ENCODE data around the gene TNFAIP2. TPM values are rescaled to one million over a fixed set of nuclear protein-coding genes. Genes with fewer than 3 reads are reported as not detected.

TNFAIP2 gene
- total RNA-seq, 1 experiment from 2014 or later, result 8.1 TPM

DNA sequence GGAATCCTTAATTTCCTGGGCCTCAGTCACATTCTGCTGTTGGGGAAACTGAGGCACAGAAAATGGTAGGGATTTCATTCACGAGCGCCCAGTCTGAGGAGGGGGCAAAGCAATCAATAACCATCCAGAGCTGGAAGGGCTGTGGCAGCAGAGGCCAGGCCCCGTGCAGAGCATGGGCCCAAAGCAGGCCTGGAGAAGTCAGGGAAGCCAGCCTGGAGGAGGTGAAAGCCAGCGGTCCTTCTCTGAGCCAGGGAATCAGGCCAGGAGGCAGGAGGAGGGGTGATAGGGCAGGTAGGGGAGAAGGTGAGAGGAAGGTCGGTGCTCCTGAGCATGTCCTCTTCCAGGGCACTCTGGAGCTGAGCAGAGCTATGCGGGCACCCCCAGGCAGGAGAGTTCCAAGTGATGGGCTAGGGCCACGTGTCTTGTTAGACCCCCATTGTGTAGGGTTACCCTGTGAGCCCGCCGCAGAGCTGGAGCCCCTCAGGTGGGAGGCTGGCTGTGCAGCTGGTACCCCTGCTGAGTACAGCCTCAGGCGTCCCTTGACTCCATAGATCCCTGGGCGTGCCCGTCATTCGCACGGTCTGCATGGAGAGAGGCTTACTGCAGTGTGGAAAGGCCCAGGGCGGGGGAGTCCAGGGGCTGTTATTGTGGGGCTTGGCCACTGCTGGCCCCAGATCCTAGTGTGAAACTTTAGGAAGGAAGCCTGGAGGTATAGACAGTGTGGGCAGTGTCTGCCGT is 4.8 kb downstream of the TNFAIP2 start:
- Mint-ChIP-seq H3K4me1 (ENCODE audit: low read depth, unreplicated experiment) (peaks cover 6% of the 10 kb centered on the region), H3K27me3 (ENCODE audit: insufficient read depth, unreplicated experiment) (no peaks in the 10 kb centered on the region), H3K4me3 (ENCODE audit: unreplicated experiment) (no peak overlapping the region), H3K36me3 (ENCODE audit: insufficient read depth, unreplicated experiment) (no peaks in the 10 kb centered on the region), H3K27ac (ENCODE audit: unreplicated experiment) (no peak overlapping the region), H3K9me3 (ENCODE audit: unreplicated experiment) (no peaks in the 10 kb centered on the region)
- Histone ChIP-seq H3K27me3 (replicated peaks; ENCODE audit: control insufficient read depth, insufficient read depth, low read length) (no peaks in the 10 kb centered on the region), H3K9me3 (no peaks in the 10 kb centered on the region), H3K4me1 (peaks cover 7% of the 10 kb centered on the region), H3K4me3 (ENCODE audit: low read depth, low read length) (no peak overlapping the region), H3K36me3 (ENCODE audit: control insufficient read depth, insufficient read depth, low read length) (no peaks in the 10 kb centered on the region)
- no TSS peak for BruUV-seq (replicated peaks)
- intact Hi-C loops (cut with micrococcal nuclease; ENCODE audit: unreplicated experiment), result loop anchor here (5.0 kb wide), 1 partner anchor 59 kb away; no protein-coding TSS in a partner anchor
- CTCF ChIA-PET, result interaction anchor here (0.6 to 3.1 kb wide), 6 partner anchors 15 to 1776 kb away, joined by 3 to 26 read pairs (median 7); no protein-coding TSS in a partner anchor
- POLR2A ChIA-PET, result no interaction called here
- TF ChIP-seq, protein P1, sequence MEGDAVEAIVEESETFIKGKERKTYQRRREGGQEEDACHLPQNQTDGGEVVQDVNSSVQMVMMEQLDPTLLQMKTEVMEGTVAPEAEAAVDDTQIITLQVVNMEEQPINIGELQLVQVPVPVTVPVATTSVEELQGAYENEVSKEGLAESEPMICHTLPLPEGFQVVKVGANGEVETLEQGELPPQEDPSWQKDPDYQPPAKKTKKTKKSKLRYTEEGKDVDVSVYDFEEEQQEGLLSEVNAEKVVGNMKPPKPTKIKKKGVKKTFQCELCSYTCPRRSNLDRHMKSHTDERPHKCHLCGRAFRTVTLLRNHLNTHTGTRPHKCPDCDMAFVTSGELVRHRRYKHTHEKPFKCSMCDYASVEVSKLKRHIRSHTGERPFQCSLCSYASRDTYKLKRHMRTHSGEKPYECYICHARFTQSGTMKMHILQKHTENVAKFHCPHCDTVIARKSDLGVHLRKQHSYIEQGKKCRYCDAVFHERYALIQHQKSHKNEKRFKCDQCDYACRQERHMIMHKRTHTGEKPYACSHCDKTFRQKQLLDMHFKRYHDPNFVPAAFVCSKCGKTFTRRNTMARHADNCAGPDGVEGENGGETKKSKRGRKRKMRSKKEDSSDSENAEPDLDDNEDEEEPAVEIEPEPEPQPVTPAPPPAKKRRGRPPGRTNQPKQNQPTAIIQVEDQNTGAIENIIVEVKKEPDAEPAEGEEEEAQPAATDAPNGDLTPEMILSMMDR (IDR thresholded peaks at IDR 0.05; ENCODE audit: insufficient read depth in 1 of 2, low read depth in 1 of 2, low read length in 1 of 2, severe bottlenecking in 1 of 2, unreplicated experiment in 1 of 2), result no peak
- DNase-seq, result no peak

DNA sequence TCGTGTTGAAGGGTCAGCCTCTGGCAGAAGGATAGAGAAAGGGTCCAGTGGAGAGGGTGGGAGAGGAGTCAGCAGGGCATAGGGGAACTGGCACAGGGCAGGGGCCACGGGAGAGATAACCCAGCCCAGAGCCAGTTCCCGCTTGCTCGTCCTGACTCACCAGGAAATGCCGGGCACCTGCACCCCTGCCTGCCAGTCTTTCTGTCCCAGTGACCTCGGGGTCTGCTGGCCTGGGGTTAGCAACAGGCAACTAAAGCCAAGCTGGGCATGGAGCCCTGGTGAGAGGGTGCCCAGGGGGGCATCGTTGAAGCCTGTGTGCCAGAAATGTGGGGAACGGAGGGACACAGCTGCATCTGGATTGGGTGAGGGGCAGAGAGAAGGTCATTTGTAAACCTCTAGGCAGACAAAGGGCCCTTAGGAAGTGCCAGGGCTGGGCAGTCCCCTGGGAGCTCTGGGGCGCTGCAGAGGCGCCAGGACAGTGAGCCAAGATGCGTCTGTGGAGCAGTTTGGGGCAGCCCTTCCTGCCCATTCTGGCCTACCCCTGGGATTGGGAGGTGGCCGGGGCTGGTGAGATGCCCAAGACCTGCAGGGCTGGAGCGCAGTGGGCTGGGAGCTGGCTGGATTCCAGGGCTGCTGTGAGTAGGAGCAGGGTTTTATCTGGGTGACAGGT is 5.5 kb downstream of the TNFAIP2 start:
- no peak overlapping the region for H3K4me3 ChIP-seq (ENCODE audit: low read depth, low read length)
- intact Hi-C loops (cut with micrococcal nuclease; ENCODE audit: unreplicated experiment), result loop anchor here (5.0 kb wide), 1 partner anchor 59 kb away; no protein-coding TSS in a partner anchor
- H3K9me3 ChIP-seq, result no peaks in the 10 kb centered on the region
- POLR2A ChIA-PET, result no interaction called here
- Mint-ChIP-seq H3K36me3 (ENCODE audit: insufficient read depth, unreplicated experiment) (no peaks in the 10 kb centered on the region), H3K27ac (ENCODE audit: unreplicated experiment) (no peak overlapping the region), H3K9me3 (ENCODE audit: unreplicated experiment) (no peaks in the 10 kb centered on the region), H3K4me1 (ENCODE audit: low read depth, unreplicated experiment) (peaks cover 6% of the 10 kb centered on the region), H3K27me3 (ENCODE audit: insufficient read depth, unreplicated experiment) (no peaks in the 10 kb centered on the region), H3K4me3 (ENCODE audit: unreplicated experiment) (no peak overlapping the region)
- H3K4me1 ChIP-seq, result peaks cover 7% of the 10 kb centered on the region
- BruUV-seq (replicated peaks), result no TSS peak
- DNase-seq, result no peak
- CTCF ChIA-PET, result interaction anchor here (0.6 to 3.1 kb wide), 3 partner anchors 24 to 169 kb away, joined by 6 to 26 read pairs (median 11); no protein-coding TSS in a partner anchor
- TF ChIP-seq, protein P1 (IDR thresholded peaks at IDR 0.05; ENCODE audit: insufficient read depth in 1 of 2, low read depth in 1 of 2, low read length in 1 of 2, severe bottlenecking in 1 of 2, unreplicated experiment in 1 of 2), result no peak
- no peaks in the 10 kb centered on the region for H3K36me3 ChIP-seq (ENCODE audit: control insufficient read depth, insufficient read depth, low read length)
- no peaks in the 10 kb centered on the region for H3K27me3 ChIP-seq (replicated peaks; ENCODE audit: control insufficient read depth, insufficient read depth, low read length)

DNA sequence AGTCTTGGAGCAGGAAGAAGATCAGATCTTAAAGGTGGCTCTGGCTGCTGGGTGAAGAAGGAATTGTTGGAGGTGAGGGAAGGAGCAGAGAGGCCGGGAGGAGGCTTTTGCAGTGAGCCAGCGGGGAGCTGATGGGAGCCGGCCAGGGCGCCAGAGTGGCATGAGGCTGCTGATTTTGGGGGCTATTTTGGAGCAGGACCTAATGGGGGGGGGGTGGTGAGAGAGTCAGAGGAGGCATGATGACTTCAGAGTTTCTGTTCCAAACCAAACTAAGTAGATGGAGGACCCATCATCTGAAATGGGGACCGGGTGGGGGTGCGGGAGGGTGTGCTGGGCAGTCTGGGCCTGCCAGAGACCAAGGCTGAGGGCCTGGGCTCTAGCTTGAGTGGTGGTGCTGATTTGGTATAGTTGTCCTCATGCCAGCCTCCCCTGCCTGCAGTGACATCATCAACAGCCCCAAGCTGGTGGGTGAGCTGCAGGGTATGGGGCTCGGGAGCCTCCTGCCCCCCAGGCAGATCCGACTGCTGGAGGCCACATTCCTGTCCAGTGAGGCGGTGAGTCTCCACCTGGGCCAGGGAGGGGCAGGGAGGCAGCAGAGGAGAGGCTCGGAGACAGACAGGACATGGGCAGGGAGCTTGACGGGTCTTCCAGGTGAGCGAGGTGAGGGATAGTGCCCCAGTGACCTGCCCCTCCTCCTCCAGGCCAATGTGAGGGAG is 6.2 kb downstream of the TNFAIP2 start:
- Histone ChIP-seq H3K4me3 (ENCODE audit: low read depth, low read length) (no peak overlapping the region), H3K4me1 (peaks cover 7% of the 10 kb centered on the region), H3K9me3 (no peaks in the 10 kb centered on the region), H3K36me3 (ENCODE audit: control insufficient read depth, insufficient read depth, low read length) (no peaks in the 10 kb centered on the region), H3K27me3 (replicated peaks; ENCODE audit: control insufficient read depth, insufficient read depth, low read length) (no peaks in the 10 kb centered on the region)
- no peak overlapping the region for H3K27ac Mint-ChIP-seq (ENCODE audit: unreplicated experiment)
- intact Hi-C loops (cut with micrococcal nuclease; ENCODE audit: unreplicated experiment), result loop anchor here (5.0 kb wide), 1 partner anchor 58 kb away; no protein-coding TSS in a partner anchor
- no peaks in the 10 kb centered on the region for H3K27me3 Mint-ChIP-seq (ENCODE audit: insufficient read depth, unreplicated experiment)
- H3K9me3 Mint-ChIP-seq (ENCODE audit: unreplicated experiment), result no peaks in the 10 kb centered on the region
- peaks cover 6% of the 10 kb centered on the region for H3K4me1 Mint-ChIP-seq (ENCODE audit: low read depth, unreplicated experiment)
- BruUV-seq (replicated peaks), result no TSS peak
- H3K36me3 Mint-ChIP-seq (ENCODE audit: insufficient read depth, unreplicated experiment), result no peaks in the 10 kb centered on the region
- ChIA-PET CTCF (interaction anchor here (0.6 to 0.7 kb wide), 3 partner anchors 26 to 364 kb away, joined by 3 to 6 read pairs (median 3); no protein-coding TSS in a partner anchor), POLR2A (no interaction called here)
- H3K4me3 Mint-ChIP-seq (ENCODE audit: unreplicated experiment), result no peak overlapping the region
- peak in 1 of 2 experiments; percentile 48 for DNase-seq
- TF ChIP-seq, protein P1 (IDR thresholded peaks at IDR 0.05; ENCODE audit: insufficient read depth in 1 of 2, low read depth in 1 of 2, low read length in 1 of 2, severe bottlenecking in 1 of 2, unreplicated experiment in 1 of 2), result no peak

Measured in Caco-2 (cell line).